C4-2B (cell line): ENCODE results near the gene GSK3B.

Experiments used
- ZFX ChIP-seq: fragments of 450-650 bp; IDR thresholded peaks from 2 replicates; pipeline ENCODE4 v1.6.1; 2017
- TF ChIP-seq, protein P1 (sequence below): fragments of 450-650 bp; conservative IDR thresholded peaks from 2 replicates; pipeline ENCODE4 v1.5.1; 2017; ENCODE audit warnings: mild to moderate bottlenecking

DNA sequence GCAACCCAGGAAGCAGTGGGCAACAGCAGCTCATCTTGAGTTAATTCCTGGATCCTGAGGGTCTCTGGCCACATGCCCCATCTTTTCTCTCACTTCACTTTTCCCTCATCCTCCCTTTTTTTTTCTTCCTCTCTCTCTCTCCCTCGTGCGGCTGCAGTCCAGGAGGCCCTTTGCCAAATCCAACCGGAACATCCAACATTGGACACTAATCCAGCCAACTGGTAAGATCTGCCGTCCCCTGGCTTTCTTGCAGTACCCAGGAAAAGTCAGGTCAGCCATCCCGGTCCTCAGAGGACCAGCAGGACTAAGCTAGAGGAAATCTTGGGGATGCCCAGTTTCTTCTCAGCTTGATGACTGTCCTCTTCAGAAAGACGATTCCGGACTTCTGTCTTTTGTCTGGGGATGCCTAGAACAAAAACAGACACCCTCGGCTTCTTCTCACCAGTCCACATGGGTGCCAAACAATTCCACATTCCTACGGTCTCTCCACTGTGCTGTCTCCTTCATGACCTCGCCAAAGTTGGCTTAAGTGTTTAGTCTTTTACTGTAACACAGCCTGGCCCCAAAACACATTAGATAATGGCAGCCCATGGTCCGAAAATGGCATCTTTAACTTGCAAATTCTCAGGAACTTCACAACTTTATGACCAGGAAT lies 115.6 kb downstream of the GSK3B start:
- TF ChIP-seq, protein P1, sequence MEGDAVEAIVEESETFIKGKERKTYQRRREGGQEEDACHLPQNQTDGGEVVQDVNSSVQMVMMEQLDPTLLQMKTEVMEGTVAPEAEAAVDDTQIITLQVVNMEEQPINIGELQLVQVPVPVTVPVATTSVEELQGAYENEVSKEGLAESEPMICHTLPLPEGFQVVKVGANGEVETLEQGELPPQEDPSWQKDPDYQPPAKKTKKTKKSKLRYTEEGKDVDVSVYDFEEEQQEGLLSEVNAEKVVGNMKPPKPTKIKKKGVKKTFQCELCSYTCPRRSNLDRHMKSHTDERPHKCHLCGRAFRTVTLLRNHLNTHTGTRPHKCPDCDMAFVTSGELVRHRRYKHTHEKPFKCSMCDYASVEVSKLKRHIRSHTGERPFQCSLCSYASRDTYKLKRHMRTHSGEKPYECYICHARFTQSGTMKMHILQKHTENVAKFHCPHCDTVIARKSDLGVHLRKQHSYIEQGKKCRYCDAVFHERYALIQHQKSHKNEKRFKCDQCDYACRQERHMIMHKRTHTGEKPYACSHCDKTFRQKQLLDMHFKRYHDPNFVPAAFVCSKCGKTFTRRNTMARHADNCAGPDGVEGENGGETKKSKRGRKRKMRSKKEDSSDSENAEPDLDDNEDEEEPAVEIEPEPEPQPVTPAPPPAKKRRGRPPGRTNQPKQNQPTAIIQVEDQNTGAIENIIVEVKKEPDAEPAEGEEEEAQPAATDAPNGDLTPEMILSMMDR, result no peak
- TF ChIP-seq ZFX, result no peak
